Ramos (cell line): Measurements from ENCODE around the gene LMO2.
"Not testable (repeated sequence)": the region's sequence is repeated elsewhere in the genome, so short reads cannot be mapped to it uniquely, and the experiment has no call there.

Experiments used
- in situ Hi-C: fragments of 300-500 bp; cut with MboI; formaldehyde crosslinking; loops from one replicate; pipeline ENCODE4 v1.14.3; 2022; ENCODE audit warnings: low sequenced_read_pairs; ENCODE audit not compliant: unreplicated experiment

Gene LMO2

GRCh38 chr11:33829430-33830141, 62.3 kb downstream of the LMO2 start:
- in situ Hi-C loops: no loop called here

DNA sequence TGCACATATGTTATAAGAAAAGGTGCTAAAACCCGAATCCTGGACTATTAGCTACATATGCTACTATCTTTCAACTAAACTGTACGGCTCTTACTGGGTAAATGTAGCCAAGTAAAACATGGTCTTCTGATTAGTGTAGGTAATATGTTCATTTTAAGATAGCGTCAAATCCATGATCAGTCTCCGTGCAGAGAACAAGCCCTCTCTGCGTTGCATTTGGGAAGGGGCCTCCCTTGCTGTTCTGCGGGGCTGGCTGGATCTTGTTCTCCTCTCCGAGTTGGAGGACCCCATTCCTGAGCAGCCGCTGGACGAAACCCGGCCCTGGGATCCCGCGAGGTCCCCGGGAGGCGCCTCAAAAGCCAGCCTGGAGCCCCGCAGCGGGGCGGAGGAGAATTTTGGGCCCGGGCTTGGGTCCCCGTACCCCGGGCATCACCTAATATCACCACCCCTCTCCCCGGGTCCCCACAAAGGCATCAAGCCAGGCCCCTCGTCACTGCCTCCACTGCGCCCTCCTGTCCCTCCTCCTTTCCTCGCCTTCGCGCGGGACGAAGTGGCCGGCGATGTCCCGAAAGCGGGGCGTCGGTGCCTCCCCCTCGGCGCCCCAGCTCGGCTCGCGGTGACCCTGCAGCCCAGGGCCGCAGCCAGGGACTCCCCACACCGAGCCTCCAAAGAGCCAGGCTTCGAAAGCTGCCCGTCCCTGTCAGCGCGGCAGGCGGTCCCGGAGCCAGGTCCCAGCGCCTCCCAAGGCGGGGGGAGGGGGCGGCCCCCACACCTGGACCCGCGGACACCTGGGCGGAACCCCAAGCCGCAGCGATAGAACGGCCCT, 63.1 kb downstream of the LMO2 start:
- in situ Hi-C loops: no loop called here

GRCh38 chr11:33827206-33827605, 64.7 kb downstream of the LMO2 start:
- in situ Hi-C loops: no loop called here

DNA sequence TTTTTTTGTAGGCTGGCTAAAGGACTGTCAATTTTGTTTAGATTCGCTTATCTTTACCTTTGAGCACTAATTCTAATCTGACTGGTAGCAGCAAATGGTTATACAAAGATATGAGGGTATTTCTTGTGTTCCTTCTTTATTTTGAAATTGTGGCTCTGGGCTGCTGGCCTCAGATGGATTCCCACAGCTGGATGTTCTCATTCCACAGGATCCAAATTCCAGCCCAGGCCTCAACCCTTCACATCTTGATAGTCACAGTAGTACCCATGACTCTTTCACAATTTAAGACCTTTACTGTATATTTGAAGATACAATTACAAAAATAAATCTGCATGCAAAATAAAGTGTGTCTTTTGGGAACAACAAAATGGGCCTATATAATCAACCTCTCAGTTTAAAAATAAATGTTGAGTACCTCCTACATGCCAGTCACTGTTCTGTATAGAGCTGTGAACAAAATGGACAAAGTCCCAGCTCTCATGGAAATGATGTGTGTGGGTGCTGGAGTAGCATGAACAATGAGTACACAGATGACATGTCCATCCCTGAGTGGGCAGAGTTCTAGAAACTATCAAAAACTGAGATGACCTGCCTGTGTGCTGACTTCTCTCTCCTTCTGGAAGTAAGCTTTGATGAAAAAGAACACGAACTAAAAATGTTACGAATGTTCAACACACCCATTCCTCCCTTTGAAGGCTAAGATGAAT, 65.9 kb downstream of the LMO2 start:
- in situ Hi-C loops: no loop called here

DNA sequence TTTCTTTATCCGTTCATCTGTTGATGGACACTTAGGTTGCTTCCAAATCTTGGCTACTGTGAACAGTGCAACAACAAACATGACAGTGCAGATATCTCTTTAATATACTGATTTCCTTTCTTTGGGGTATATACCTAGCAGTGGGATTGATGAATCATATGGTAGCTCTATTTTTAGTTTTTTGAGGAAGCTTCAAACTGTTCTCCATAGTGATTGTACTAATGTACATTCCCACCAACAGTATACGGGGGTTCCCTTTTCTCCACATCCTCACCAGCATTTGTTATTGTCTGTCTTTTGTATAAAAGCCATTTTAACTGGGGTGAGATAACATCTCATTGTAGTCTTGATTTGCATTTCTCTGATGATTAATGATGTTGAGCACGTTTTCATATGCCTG, 68.9 kb downstream of the LMO2 start:
- in situ Hi-C loops: not testable (repeated sequence)

DNA sequence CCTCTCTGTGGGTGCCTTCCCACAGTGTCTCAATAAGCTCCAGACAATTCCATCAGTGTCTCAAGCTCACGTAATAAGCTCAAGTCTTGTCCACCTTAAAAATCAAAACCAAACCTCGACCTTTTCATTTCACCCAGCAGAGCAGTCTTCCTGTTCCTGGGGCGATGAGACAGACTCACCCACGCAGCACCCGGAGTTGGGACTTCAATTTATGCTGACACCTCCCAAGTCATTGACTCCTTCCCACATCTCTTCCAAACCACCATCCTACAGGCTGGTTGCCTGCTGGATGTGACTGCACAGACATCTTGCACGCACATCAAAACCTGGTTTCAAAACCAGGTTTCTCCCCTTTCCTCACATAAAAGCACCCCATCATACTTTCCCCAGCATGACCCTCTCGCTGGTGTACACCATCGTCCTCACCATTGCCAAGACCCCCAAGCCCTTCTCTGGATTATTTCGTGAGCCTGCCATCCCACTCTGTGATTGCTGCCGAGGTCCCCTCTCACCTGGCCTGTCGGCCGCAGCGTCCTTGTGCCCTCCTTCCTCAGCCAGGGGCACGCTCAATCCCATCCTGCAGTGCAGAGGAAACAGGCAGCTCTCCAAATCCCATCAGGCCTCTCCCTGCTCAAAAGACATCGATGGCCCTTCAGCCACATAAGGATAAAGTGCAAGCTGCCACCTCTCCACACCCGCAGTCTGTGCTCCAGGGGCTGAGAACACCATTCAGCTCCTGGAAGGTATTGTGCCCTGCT, 72.4 kb downstream of the LMO2 start:
- in situ Hi-C loops: no loop called here
